K562 treated with DMSO at 1 percent for 4 hours (cell line): Measurements from ENCODE around the gene SSTR5. TPM values are rescaled to one million over a fixed set of nuclear protein-coding genes. Genes with fewer than 3 reads are reported as not detected.

Source experiments
- total RNA-seq: library from RNA; unstranded; fragments of 300-600 nt; gene quantifications from 2 replicates; pipeline ENCODE4 v1.2.3, GENCODE V29; 2022; ENCODE audit not compliant: insufficient read depth

SSTR5 gene
- not detected in 2 replicates for total RNA-seq

GRCh38 chr16:1072526-1073261 lies at the start of gene SSTR5:
Gene SSTR5, plus strand, starts transcription at chr16:1072747. Its CDS starts 6,122 bp downstream, at chr16:1078869.

GRCh38 chr16:1096169-1097082 lies 23.9 kb downstream of the SSTR5 start, which contains the start of gene C1QTNF8:
Gene C1QTNF8, minus strand, starts transcription at chr16:1096244. Its CDS starts 1,322 bp downstream, at chr16:1094922.

Other genes starting within 250 kb of the SSTR5 start
- 2.9 and 6.1 TPM in 2 replicates for gene LMF1, start 101.8 kb upstream of the SSTR5 start, total RNA-seq
- gene SOX8, start 91.0 kb upstream of the SSTR5 start, total RNA-seq: not detected in 2 replicates
- not detected in 2 replicates for gene C1QTNF8, start 23.5 kb downstream of the SSTR5 start, total RNA-seq
- 0.30 TPM in 1 of 2 replicates, not detected in the other for gene CACNA1H, start 80.4 kb downstream of the SSTR5 start, total RNA-seq
- not detected in 2 replicates for gene TPSG1, start 152.5 kb downstream of the SSTR5 start, total RNA-seq
- gene TPSB2, start 157.4 kb downstream of the SSTR5 start, total RNA-seq: not detected in 2 replicates
- gene TPSAB1, start 168.0 kb downstream of the SSTR5 start, total RNA-seq: not detected in 2 replicates
- gene TPSD1, start 183.3 kb downstream of the SSTR5 start, total RNA-seq: not detected in 2 replicates
- gene UBE2I, start 236.9 kb downstream of the SSTR5 start, total RNA-seq: 70.3 and 70.7 TPM in 2 replicates